Measurements from ENCODE around the gene ATMIN. TPM values are rescaled to one million over a fixed set of nuclear protein-coding genes. Genes with fewer than 3 reads are reported as not detected.

The ATMIN gene
- total RNA-seq, 1 experiment from 2014 or later: 31.2 TPM

GRCh38 chr16:80997139-80997798, 38.4 kb upstream of the ATMIN start:
- H3K4me1 ChIP-seq (replicated peaks; ENCODE audit: insufficient read depth): peaks cover 18% of the 10 kb centered on the region; the same call in 1 of the 2 replicates
- intact Hi-C loops (cut with micrococcal nuclease; ENCODE audit: unreplicated experiment): no loop called here
- H3F3A ChIP-seq (ENCODE audit: insufficient read depth, low read depth): peaks cover 4% of the 10 kb centered on the region; the same call in 1 of the 2 replicates
- no peaks in the 10 kb centered on the region for H3K9me2 ChIP-seq (ENCODE audit: insufficient read depth)
- H3K27me3 ChIP-seq (ENCODE audit: insufficient read depth, low read depth): no peaks in the 10 kb centered on the region
- H4K20me1 ChIP-seq (ENCODE audit: insufficient read depth): peaks cover 9% of the 10 kb centered on the region; the same call in 1 of the 2 replicates
- no peak for TF ChIP-seq CTCF (conservative IDR thresholded peaks at IDR 0.05)
- BruUV-seq (replicated peaks): no TSS peak
- no peak overlapping the region for H3K4me2 ChIP-seq
- H3K27ac ChIP-seq: no peak overlapping the region
- peaks cover 98% of the 10 kb centered on the region for H3K79me2 ChIP-seq (ENCODE audit: low read depth)
- peaks cover 5% of the 10 kb centered on the region for H3K36me3 ChIP-seq (ENCODE audit: low read depth)
- H2AFZ ChIP-seq: no peak overlapping the region
- H3K4me3 ChIP-seq: no peak overlapping the region
- POLR2A ChIA-PET (ENCODE audit: unreplicated experiment): no interaction called here
- CTCF ChIA-PET: interaction anchor here (0.7 kb wide), 1 partner anchor 144 kb away, joined by 4 read pairs; no protein-coding TSS in a partner anchor
- H3K9me3 ChIP-seq (ENCODE audit: insufficient read depth, low read depth): no peaks in the 10 kb centered on the region
- DNase-seq: no peak

DNA sequence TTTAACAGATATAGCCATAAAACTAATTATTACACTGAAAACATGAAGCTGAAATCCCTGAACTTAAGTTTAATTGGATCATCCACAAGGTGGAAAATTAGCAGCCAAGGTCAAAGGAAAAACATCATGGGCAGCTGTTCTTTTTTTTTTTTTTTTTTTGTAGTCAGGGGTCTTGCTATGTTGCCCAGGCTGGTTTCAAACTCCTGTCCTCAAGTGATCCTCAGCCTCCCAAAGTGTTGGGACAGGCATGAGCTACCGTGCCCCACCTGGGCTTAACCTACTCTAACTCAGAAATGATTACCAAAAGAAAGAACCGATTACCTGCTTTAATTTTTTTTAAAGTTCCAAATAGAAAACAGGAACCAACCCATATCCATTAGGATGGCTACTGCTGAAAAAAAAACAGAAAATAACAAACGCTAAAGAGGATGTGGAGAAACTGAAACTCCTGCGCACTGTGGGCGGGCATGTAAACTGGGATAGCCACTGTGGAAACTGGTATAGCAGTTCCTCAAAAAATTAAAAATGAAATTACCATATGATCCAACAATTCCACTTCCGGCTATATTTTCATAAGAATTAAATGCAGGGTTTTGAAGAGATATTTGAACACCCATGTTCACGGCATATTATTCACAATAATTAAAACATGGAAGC, 37.5 kb upstream of the ATMIN start:
- TF ChIP-seq EZH2 (IDR thresholded peaks at IDR 0.05; ENCODE audit: low read depth): no peak
- TF ChIP-seq CTCF (conservative IDR thresholded peaks at IDR 0.05): no peak
- CTCF ChIA-PET: interaction anchor here (0.7 kb wide), 1 partner anchor 143 kb away, joined by 4 read pairs; no protein-coding TSS in a partner anchor
- intact Hi-C loops (cut with micrococcal nuclease; ENCODE audit: unreplicated experiment): no loop called here
- H4K20me1 ChIP-seq (ENCODE audit: insufficient read depth): peaks cover 9% of the 10 kb centered on the region
- peaks cover 5% of the 10 kb centered on the region for H3K36me3 ChIP-seq (ENCODE audit: low read depth)
- no peak for DNase-seq
- H3K4me1 ChIP-seq (replicated peaks; ENCODE audit: insufficient read depth): peaks cover 18% of the 10 kb centered on the region; the same call in 1 of the 2 replicates
- no peak overlapping the region for H3K4me3 ChIP-seq
- H3K4me2 ChIP-seq: no peak overlapping the region
- no peak overlapping the region for H3K27ac ChIP-seq
- no TSS peak for BruUV-seq (replicated peaks)
- no peaks in the 10 kb centered on the region for H3K9me2 ChIP-seq (ENCODE audit: insufficient read depth)
- H2AFZ ChIP-seq: no peak overlapping the region
- POLR2A ChIA-PET (ENCODE audit: unreplicated experiment): no interaction called here
- no peaks in the 10 kb centered on the region for H3K27me3 ChIP-seq (ENCODE audit: insufficient read depth, low read depth)
- peaks cover 98% of the 10 kb centered on the region for H3K79me2 ChIP-seq (ENCODE audit: low read depth)
- H3K9me3 ChIP-seq (ENCODE audit: insufficient read depth, low read depth): no peaks in the 10 kb centered on the region
- peaks cover 4% of the 10 kb centered on the region; the same call in 1 of the 2 replicates for H3F3A ChIP-seq (ENCODE audit: insufficient read depth, low read depth)

DNA sequence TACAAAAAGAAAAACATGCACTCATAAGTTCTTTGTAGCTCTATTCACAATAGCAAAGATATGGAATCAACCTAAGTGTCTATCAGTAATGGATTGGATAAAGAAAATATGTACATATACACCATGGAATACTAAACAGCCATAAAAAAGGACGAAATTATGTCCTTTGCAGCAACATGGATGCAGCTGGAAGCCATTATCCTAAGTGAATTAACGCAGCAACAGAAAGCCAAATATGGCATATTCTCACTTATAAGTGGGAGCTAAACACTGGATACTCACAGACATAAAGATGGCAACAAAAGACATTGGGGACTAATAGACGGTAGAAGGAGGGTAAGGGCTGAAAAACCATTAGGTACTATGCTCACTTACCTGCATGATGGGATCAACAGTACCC, 34.8 kb upstream of the ATMIN start:
- no peak overlapping the region for H3K4me3 ChIP-seq
- H3K27ac ChIP-seq: no peak overlapping the region
- no peaks in the 10 kb centered on the region for H3K27me3 ChIP-seq (ENCODE audit: insufficient read depth, low read depth)
- H3K9me2 ChIP-seq (ENCODE audit: insufficient read depth): no peaks in the 10 kb centered on the region
- intact Hi-C loops (cut with micrococcal nuclease; ENCODE audit: unreplicated experiment): loop anchor here (10.0 kb wide), 1 partner anchor 724 kb away; no protein-coding TSS in a partner anchor
- H3K79me2 ChIP-seq (ENCODE audit: low read depth): peaks cover 97% of the 10 kb centered on the region
- H3K4me2 ChIP-seq: no peak overlapping the region
- peaks cover 25% of the 10 kb centered on the region for H4K20me1 ChIP-seq (ENCODE audit: insufficient read depth)
- TF ChIP-seq EZH2 (IDR thresholded peaks at IDR 0.05; ENCODE audit: low read depth): no peak
- no peak for TF ChIP-seq CTCF (conservative IDR thresholded peaks at IDR 0.05)
- no peak for DNase-seq
- peaks cover 20% of the 10 kb centered on the region for H3K4me1 ChIP-seq (replicated peaks; ENCODE audit: insufficient read depth)
- H3F3A ChIP-seq (ENCODE audit: insufficient read depth, low read depth): peaks cover 8% of the 10 kb centered on the region; the same call in 1 of the 2 replicates
- ChIA-PET POLR2A (ENCODE audit: unreplicated experiment) (interaction anchor here (0.5 kb wide), 1 partner anchor 31 kb away, joined by 4 read pairs; no protein-coding TSS in a partner anchor), CTCF (no interaction called here)
- BruUV-seq (replicated peaks): no TSS peak
- H2AFZ ChIP-seq: no peak overlapping the region
- H3K9me3 ChIP-seq (ENCODE audit: insufficient read depth, low read depth): no peaks in the 10 kb centered on the region
- H3K36me3 ChIP-seq (ENCODE audit: low read depth): peaks cover 5% of the 10 kb centered on the region
